GM23248 (cell line): Measurements from ENCODE around the gene PLXDC1. TPM values are rescaled to one million over a fixed set of nuclear protein-coding genes. Genes with fewer than 3 reads are reported as not detected.

ENCODE experiments used
- DNase-seq: peaks from one replicate; pipeline ENCODE4 v3.0.0-alpha.2; 2015
- H2AFZ ChIP-seq: fragments of 200-600 bp; sonication (generic); 2 replicates; pipeline ENCODE4 v1.6.1; 2016; ENCODE audit warnings: antibody characterized with exemption
- H3F3A ChIP-seq: fragments of 200-600 bp; sonication (generic); 2 replicates; pipeline ENCODE4 v1.6.1; 2016; ENCODE audit warnings: mild to moderate bottlenecking, antibody characterized with exemption, mixed run types; ENCODE audit not compliant: insufficient read depth
- H3K27ac ChIP-seq: fragments of 200-600 bp; sonication (generic); 2 replicates; pipeline ENCODE4 v1.5.1; 2016; ENCODE audit warnings: mild to moderate bottlenecking
- H3K27me3 ChIP-seq: fragments of 200-600 bp; sonication (generic); replicated peaks from 2 replicates; pipeline ENCODE4 v1.6.1; 2016; ENCODE audit warnings: mild to moderate bottlenecking; ENCODE audit not compliant: insufficient read depth
- H3K36me3 ChIP-seq: fragments of 200-600 bp; sonication (generic); 2 replicates; pipeline ENCODE4 v1.6.1; 2016; ENCODE audit warnings: low read depth, mild to moderate bottlenecking
- H3K4me1 ChIP-seq: fragments of 200-600 bp; sonication (generic); 2 replicates; pipeline ENCODE4 v1.6.1; 2016; ENCODE audit warnings: mild to moderate bottlenecking; ENCODE audit not compliant: insufficient read depth
- H3K4me2 ChIP-seq: fragments of 200-600 bp; sonication (generic); one replicate; pipeline ENCODE4 v1.6.1; 2016; ENCODE audit warnings: mild to moderate bottlenecking; ENCODE audit not compliant: unreplicated experiment
- H3K4me3 ChIP-seq: fragments of 200-600 bp; sonication (generic); 2 replicates; pipeline ENCODE4 v1.5.1; 2016; ENCODE audit warnings: mild to moderate bottlenecking
- H3K79me2 ChIP-seq: fragments of 200-600 bp; sonication (generic); 2 replicates; pipeline ENCODE4 v1.6.1; 2016; ENCODE audit warnings: mild to moderate bottlenecking; ENCODE audit not compliant: insufficient read depth
- H3K9ac ChIP-seq: fragments of 200-600 bp; sonication (generic); 2 replicates; pipeline ENCODE4 v1.6.1; 2016; ENCODE audit warnings: mild to moderate bottlenecking
- H3K9me2 ChIP-seq: fragments of 200-600 bp; sonication (generic); 2 replicates; pipeline ENCODE4 v1.6.1; 2016; ENCODE audit warnings: mixed run types, mild to moderate bottlenecking, moderate library complexity; ENCODE audit not compliant: insufficient read depth
- H3K9me3 ChIP-seq: fragments of 200-600 bp; sonication (generic); one replicate; pipeline ENCODE4 v1.6.1; 2017; ENCODE audit warnings: low read depth
- H4K20me1 ChIP-seq: fragments of 200-600 bp; sonication (generic); 2 replicates; pipeline ENCODE4 v1.6.0; 2016; ENCODE audit not compliant: insufficient read depth
- EZH2 ChIP-seq: fragments of 200-600 bp; sonication (generic); IDR thresholded peaks from 2 replicates; pipeline ENCODE4 v1.6.1; 2018; ENCODE audit warnings: antibody characterized with exemption, mild to moderate bottlenecking; ENCODE audit not compliant: insufficient read depth, poor library complexity, severe bottlenecking
- EZH2phosphoT487 ChIP-seq: fragments of 200-600 bp; sonication (generic); IDR thresholded peaks from 2 replicates; pipeline ENCODE4 v1.6.1; 2018; ENCODE audit warnings: antibody characterized with exemption, moderate library complexity, mild to moderate bottlenecking, low read depth; ENCODE audit not compliant: insufficient read depth
- WGBS, 2 experiments: methylation state at CpG; one replicate each; pipeline ENCODE4 v1.1.6; 2015 to 2017; ENCODE audit warnings: low lambda C conversion rate in 2 of 2, low coverage in 1 of 2; ENCODE audit errors: missing lambda C conversion rate in 2 of 2; 5-methylcytosine and 5-hydroxymethylcytosine counted together
- in situ Hi-C: fragments of 300-500 bp; cut with MboI; formaldehyde crosslinking; loops from 2 replicates; pipeline ENCODE4 v1.15.0; 2020
- polyA plus RNA-seq: library from polyadenylated mRNA; unstranded; fragments of >200 nt; fragmentation: Nextera tagmentation; extraction: Ambion mirVana; gene quantifications from 2 replicates; pipeline ENCODE4 v1.2.1, GENCODE V29; 2016
- total RNA-seq: library from RNA; depleted of rRNA; stranded (reverse); fragments of >200 nt; shearing (Covaris generic); gene quantifications from 2 replicates; pipeline ENCODE4 v1.2.3, GENCODE V29; 2014

PLXDC1 gene
- total and polyA plus RNA-seq, 2 experiments from 2014 or later, result 0.24 TPM; not detected in 1

GRCh38 chr17:39192901-39193300 lies 41.5 kb upstream of the PLXDC1 start:
- H3K27me3 ChIP-seq, result no peaks in the 10 kb centered on the region
- H3K9me2 ChIP-seq, result no peaks in the 10 kb centered on the region
- peaks cover 24% of the 10 kb centered on the region for H3K4me1 ChIP-seq
- H3K4me3 ChIP-seq, result no peak overlapping the region
- H4K20me1 ChIP-seq, result 0 out of 2 replicates have a peak, but pooled peaks cover 4% of the 10 kb centered on the region
- H3K4me2 ChIP-seq, result no peak overlapping the region
- no peak overlapping the region for H2AFZ ChIP-seq
- no peaks in the 10 kb centered on the region for H3F3A ChIP-seq
- peaks cover 34% of the 10 kb centered on the region for H3K79me2 ChIP-seq
- H3K9ac ChIP-seq, result no peak overlapping the region
- H3K27ac ChIP-seq, result no peak overlapping the region
- TF ChIP-seq EZH2phosphoT487, result no peak
- TF ChIP-seq EZH2, result no peak
- H3K36me3 ChIP-seq, result peaks cover 18% of the 10 kb centered on the region; the same call in 1 of the 2 replicates
- WGBS, 2 experiments, result 94 to 97% methylated on average over 16 of the region's 16 CpGs
- DNase-seq, result no peak
- in situ Hi-C loops, result no loop called here
- no peaks in the 10 kb centered on the region for H3K9me3 ChIP-seq

- Histone ChIP-seq H3K9me3 (no peaks in the 10 kb centered on the region), H3K4me3 (no peak overlapping the region), H3K9ac (no peak overlapping the region), H3K4me1 (peaks cover 24% of the 10 kb centered on the region), H3K4me2 (no peak overlapping the region), H3K27me3 (no peaks in the 10 kb centered on the region), H3F3A (no peaks in the 10 kb centered on the region), H3K36me3 (peaks cover 21% of the 10 kb centered on the region; the same call in 1 of the 2 replicates), H4K20me1 (0 out of 2 replicates have a peak, but pooled peaks cover 4% of the 10 kb centered on the region), H2AFZ (no peak overlapping the region), H3K79me2 (peaks cover 34% of the 10 kb centered on the region), H3K27ac (no peak overlapping the region), H3K9me2 (no peaks in the 10 kb centered on the region)
- WGBS, 2 experiments, result 87 to 94% methylated on average over 9 of the region's 9 CpGs
- DNase-seq, result no peak
- in situ Hi-C loops, result no loop called here
- TF ChIP-seq EZH2phosphoT487 (no peak), EZH2 (no peak)
These were observed 40.5 kb upstream of the PLXDC1 start for GRCh38 chr17:39191750-39192510.

GRCh38 chr17:39187152-39187830 lies 35.9 kb upstream of the PLXDC1 start:
- Histone ChIP-seq H3K36me3 (peaks cover 32% of the 10 kb centered on the region; the same call in 1 of the 2 replicates), H3K9ac (no peak overlapping the region), H4K20me1 (no peaks in the 10 kb centered on the region), H3K4me2 (no peak overlapping the region), H3K4me1 (no peaks in the 10 kb centered on the region), H3K79me2 (no peaks in the 10 kb centered on the region), H2AFZ (no peak overlapping the region), H3K9me2 (no peaks in the 10 kb centered on the region), H3K27me3 (no peaks in the 10 kb centered on the region), H3F3A (no peaks in the 10 kb centered on the region), H3K9me3 (no peaks in the 10 kb centered on the region), H3K4me3 (no peak overlapping the region), H3K27ac (no peak overlapping the region)
- WGBS, 2 experiments, result 81 to 86% methylated on average over 9 of the region's 9 CpGs
- no peak for DNase-seq
- TF ChIP-seq EZH2, result no peak
- no peak for TF ChIP-seq EZH2phosphoT487
- in situ Hi-C loops, result no loop called here

- TF ChIP-seq EZH2phosphoT487, result no peak
- no peak for TF ChIP-seq EZH2
- Histone ChIP-seq H3K4me1 (no peaks in the 10 kb centered on the region), H3K79me2 (no peaks in the 10 kb centered on the region), H3K9me3 (no peaks in the 10 kb centered on the region), H3K36me3 (peaks cover 30% of the 10 kb centered on the region; the same call in 1 of the 2 replicates), H4K20me1 (no peaks in the 10 kb centered on the region), H3K27ac (no peak overlapping the region), H3K27me3 (no peaks in the 10 kb centered on the region), H3K4me3 (no peak overlapping the region), H3F3A (no peaks in the 10 kb centered on the region), H3K9me2 (no peaks in the 10 kb centered on the region), H3K4me2 (no peak overlapping the region), H2AFZ (no peak overlapping the region), H3K9ac (no peak overlapping the region)
- in situ Hi-C loops, result no loop called here
- DNase-seq, result no peak
- WGBS, 2 experiments, result 87 to 95% methylated on average over 12 to 13 of the region's 15 CpGs
These were observed 35.1 kb upstream of the PLXDC1 start for GRCh38 chr17:39186481-39187002.
